AG09309 (cell line): Measurements from ENCODE around the gene ITPKA.
A peak's percentile ranks its signal among the peaks of the same experiment; 100 is the strongest.

Experiments used
- DNase-seq: peaks from one replicate; pipeline ENCODE4 v3.0.0-alpha.2; 2010; ENCODE audit warnings: low read depth
- H3K4me3 ChIP-seq: 2 replicates; pipeline ENCODE4 v1.5.1; 2011; ENCODE audit warnings: mild to moderate bottlenecking, low read depth, low read length, moderate library complexity; ENCODE audit not compliant: control insufficient read depth
- CTCF ChIP-seq: IDR thresholded peaks from 2 replicates; pipeline ENCODE4 v1.5.1; 2011; ENCODE audit warnings: mild to moderate bottlenecking, low read depth, low read length, inconsistent platforms; ENCODE audit not compliant: insufficient read depth, control insufficient read depth; ENCODE audit errors: missing control alignments

Gene ITPKA

GRCh38 chr15:41490355-41490754 is 3.3 kb upstream of the ITPKA start:
- no peak for TF ChIP-seq CTCF
- DNase-seq, result peak; percentile 90
- H3K4me3 ChIP-seq, result no peak overlapping the region

- no peak for TF ChIP-seq CTCF
Measured at GRCh38 chr15:41491889-41492288, 1.8 kb upstream of the ITPKA start.

GRCh38 chr15:41492597-41493204 is 973 bp upstream of the ITPKA start:
- TF ChIP-seq CTCF, result no peak
- no peak for DNase-seq
- peak overlapping the region; percentile 30 for H3K4me3 ChIP-seq

More at GRCh38 chr15:41491889-41492288, 1.8 kb upstream of the ITPKA start:
- H3K4me3 ChIP-seq, result no peak overlapping the region
- no peak for DNase-seq

- DNase-seq, result no peak
- H3K4me3 ChIP-seq, result peak overlapping the region; percentile 30
- no peak for TF ChIP-seq CTCF
Measured at GRCh38 chr15:41493902-41494189, 172 bp downstream of the ITPKA start.

- H3K4me3 ChIP-seq, result peak overlapping the region; percentile 25
- no peak for DNase-seq
- TF ChIP-seq CTCF, result no peak
Measured at GRCh38 chr15:41494190-41494921, 682 bp downstream of the ITPKA start.

- no peak for TF ChIP-seq CTCF
- no peak for DNase-seq
- no peak overlapping the region for H3K4me3 ChIP-seq
Measured at GRCh38 chr15:41494922-41495735, 1.5 kb downstream of the ITPKA start.
